Stimulated activated CD4-positive, alpha-beta T cell treated with anti-CD3 and anti-CD28 coated beads, Interleukin-12 subunit alpha, Interleukin-12 subunit beta, amount 100 ng/mL, for 24 hours (primary cell): ENCODE data around the gene TERB2.
"Not testable (repeated sequence)": the region's sequence is repeated elsewhere in the genome, so short reads cannot be mapped to it uniquely, and the experiment has no call there.

Experiments
- DNase-seq, 2 experiments: peaks; one replicate each; pipeline ENCODE4 v3.0.0-alpha.2; 2020; ENCODE audit warnings: low read depth in 2 of 2

Gene TERB2, protein sequence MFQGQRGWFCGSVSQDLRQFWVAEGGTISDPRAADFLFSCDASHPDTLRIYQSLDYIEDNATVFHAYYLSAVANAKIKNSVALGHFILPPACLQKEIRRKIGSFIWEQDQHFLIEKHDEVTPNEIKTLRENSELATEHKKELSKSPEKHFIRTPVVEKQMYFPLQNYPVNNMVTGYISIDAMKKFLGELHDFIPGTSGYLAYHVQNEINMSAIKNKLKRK

GRCh38 chr15:44956388-44956787 is at the start of gene TERB2:
TSS of gene TERB2 (plus strand) at chr15:44956687. CDS start at chr15:44956719, 32 bp downstream.
- DNase-seq = no peak

DNA sequence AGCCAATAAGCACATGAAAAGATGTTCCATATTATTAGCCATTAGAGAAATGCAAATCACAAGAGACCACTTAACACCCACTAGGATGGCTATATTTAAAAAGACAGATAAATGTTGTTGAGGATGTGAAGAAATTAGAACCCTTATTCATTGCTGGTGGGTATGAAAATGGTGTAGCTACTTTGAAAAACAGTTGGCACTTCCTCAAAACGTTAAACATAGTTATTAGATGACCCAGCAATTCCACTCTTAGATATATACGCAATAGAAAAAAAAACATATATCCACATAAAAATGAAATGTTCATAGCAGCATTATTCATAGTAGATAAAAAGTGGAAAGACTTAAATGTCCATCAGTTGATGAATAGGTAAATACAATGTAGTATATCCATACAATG is 47.1 kb upstream of the TERB2 start:
- no peak for DNase-seq

DNA sequence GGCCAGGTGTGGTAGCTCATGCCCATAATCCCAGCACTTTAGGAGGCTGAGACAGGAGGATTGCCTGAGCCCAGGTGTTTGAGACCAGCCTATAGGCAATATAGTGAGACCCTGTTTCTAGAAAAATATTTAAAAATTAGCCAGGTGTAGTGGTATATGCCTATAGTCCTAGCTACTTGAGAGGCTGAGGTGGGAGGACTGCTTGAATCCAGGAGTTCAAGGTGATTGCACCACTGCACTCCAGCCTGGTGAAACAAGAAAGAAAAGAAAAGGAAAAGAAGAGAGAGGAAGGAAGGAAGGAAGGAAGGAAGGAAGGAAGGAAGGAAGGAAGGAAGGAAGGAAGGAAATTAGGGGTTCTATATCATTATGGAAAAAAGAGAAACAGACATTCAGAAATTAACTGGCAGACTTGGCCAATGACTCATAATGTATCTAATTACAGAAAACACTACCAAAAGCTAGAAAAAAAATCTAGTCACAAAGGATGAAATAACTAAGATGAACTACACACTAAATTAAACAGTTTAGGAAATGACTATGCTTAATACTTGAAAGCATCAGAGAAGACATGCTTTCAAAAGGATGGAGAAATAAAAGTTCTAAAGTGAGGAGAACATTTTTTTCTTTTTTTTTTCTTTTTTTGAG is 45.4 kb upstream of the TERB2 start:
- no peak for DNase-seq

- DNase-seq = not testable (repeated sequence)
These were observed 44.3 kb upstream of the TERB2 start for GRCh38 chr15:44912186-44912585.

GRCh38 chr15:44912974-44913448 is 43.5 kb upstream of the TERB2 start:
- DNase-seq = not testable (repeated sequence)

GRCh38 chr15:44918136-44918535 is 38.4 kb upstream of the TERB2 start:
- DNase-seq = no peak

- not testable (repeated sequence) for DNase-seq
These were observed 27.8 kb upstream of the TERB2 start for GRCh38 chr15:44928658-44929057.

- not testable (repeated sequence) for DNase-seq
These were observed 26.2 kb upstream of the TERB2 start for GRCh38 chr15:44930283-44930682.

DNA sequence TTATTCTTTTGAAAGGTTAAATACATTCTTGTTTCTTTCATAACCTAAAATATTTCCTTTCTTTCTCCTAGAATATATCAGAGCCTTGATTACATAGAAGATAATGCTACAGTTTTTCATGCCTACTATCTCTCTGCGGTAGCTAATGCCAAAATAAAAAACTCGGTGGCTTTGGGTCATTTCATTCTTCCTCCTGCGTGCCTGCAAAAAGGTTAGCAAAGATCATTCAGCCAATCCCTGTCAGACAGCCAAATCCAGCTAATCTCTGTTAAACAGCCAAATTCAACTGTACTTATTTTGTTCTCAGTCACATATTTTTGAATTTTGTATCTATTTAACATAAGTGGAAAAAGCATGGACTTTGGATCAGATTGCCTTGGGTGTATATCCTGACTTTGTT is 1.8 kb downstream of the TERB2 start:
- DNase-seq = not testable (repeated sequence)

DNA sequence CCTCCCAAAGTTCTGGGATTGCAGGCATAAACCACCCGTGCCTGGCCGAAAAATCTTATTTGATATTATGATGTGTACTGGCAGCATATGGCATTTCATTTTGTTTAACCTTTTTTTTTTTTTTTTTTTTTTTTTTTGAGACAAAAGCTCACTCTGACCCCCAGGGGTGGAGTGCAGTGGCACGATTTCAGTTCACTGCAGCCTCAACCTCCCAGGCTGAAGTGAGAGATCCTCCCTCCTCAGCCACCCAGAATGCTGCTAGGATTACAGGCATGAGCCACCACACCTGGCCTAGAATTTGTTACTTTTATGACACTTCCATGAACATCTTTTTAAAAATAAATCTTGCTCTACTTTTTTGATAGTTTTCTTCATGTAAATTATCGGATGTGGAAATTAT is 12.0 kb downstream of the TERB2 start:
- no peak for DNase-seq

GRCh38 chr15:44971036-44971435 is 14.5 kb downstream of the TERB2 start:
- no peak for DNase-seq

- DNase-seq = not testable (repeated sequence)
These were observed 19.7 kb downstream of the TERB2 start for GRCh38 chr15:44976183-44976582.

- not testable (repeated sequence) for DNase-seq
These were observed 21.3 kb downstream of the TERB2 start for GRCh38 chr15:44977781-44978180.

DNA sequence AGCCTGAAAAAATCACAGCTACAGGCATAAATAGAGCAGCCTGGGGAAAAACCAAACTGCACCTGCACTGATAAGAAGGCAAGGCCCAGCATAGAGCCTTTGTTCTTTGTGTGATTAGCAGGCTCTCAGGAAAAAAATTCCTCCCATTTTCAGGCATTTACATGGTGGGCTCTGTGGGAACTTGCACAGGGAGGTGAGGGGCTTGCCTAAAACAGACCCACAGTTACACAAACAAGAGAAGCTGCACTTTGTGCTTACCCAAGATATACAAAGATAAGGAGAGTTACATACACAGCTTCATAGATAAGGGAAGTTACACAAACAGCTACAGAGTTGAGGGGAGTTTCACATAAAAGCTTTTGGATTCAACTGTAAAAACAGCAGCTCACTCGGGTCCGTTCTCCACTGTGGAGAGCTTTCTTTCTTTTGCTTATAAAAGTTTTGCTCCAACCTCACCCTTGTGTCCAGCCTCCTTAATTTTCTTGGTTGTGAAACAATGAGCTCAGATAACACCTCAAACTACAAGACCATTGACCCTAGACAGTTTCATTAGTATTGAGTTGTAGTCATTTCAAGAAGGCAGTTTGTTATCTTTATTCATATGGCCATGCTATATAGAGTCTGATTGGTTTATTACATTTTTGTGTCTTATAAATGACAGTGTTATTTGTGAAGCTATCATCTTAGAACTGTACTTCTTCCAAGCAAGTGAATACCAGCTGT is 23.3 kb downstream of the TERB2 start:
- DNase-seq = not testable (repeated sequence)

DNA sequence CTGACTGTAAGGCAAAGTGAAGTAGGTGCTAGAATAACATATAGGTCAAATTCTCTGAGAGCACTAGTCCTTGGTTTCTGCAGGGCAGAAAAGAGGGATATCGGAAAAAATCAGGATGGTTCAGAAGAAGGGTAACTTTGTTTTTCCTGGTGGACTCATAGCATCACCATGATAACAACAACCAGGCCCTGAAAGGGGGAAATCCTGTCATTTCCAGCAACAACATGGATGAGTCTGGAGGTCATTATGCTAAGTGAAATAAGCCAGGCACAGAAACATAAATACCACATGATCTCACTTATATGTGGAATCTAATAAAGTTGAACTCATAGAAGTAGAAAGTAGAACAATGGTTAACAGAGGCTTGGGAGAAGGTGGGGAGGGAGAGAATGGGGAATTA is 27.7 kb downstream of the TERB2 start:
- not testable (repeated sequence) for DNase-seq

DNA sequence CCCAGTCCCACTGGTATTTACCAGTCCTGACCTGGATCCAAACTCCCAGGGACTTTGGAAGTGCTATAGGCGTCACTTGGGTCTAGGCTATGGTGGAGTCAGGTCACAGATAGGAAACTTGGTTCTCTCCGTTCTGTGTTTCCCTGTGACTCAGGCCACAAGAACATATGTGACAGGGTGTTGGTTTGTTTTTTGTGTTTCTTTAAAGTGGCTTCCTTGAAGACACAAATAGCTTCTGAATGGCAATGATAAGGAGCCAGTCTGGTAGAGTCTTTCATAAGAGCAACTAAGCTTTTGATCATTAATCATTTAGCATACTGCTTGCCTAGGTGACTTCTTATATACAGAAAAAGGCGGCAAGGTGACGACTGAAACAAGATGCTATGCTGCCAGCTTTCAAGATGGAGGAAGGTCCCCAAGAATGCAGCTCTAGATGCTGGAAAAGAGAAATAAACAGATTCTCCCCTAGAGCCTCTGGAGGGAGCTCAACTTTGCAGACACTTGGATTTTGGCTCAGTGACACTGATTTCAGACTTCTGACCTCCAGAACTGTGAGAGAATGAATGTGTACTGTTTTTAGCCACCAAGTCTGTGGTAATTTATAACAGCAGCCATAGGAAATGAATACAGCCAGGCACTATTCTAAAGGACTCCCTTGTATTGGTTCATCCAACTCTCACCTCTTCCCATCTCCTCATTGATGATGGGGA is 30.0 kb downstream of the TERB2 start:
- DNase-seq = not testable (repeated sequence)

- not testable (repeated sequence) for DNase-seq
These were observed 31.2 kb downstream of the TERB2 start for GRCh38 chr15:44987711-44988110.

DNA sequence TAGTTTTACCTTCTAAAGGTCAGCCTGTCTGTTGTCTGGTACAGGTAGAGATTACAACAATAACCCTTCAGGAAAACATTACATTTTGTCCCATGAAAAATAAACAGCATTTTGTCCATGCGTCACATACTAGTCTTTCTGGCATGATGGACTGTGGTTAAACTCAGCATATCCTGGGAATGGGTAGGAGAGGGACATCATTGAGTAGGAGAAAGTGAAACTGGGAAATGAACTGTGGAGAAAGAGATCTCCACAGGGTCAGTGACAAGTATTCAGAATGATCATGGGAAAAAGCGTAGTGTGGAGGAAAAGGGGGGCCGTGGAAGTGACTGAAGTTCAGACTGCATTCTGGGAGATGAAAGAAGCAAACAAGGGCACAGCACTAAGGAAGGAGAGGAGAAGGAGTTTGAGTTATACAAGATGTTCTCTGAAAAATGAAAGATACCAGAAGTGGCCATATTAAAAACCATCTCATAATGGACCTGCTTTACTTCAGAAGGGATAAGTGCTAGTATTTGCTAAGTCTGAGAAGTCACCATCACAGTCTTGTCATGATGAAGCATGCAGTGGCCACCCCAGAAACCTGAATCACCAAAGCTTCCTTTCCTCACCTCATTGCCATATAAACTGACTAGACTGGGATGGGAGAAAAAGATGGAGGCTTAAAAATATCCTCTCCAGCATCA is 31.8 kb downstream of the TERB2 start:
- DNase-seq = not testable (repeated sequence)

GRCh38 chr15:44988870-44989219 is 32.4 kb downstream of the TERB2 start:
- not testable (repeated sequence) for DNase-seq

- not testable (repeated sequence) for DNase-seq
These were observed 41.1 kb downstream of the TERB2 start for GRCh38 chr15:44997632-44998031.

DNA sequence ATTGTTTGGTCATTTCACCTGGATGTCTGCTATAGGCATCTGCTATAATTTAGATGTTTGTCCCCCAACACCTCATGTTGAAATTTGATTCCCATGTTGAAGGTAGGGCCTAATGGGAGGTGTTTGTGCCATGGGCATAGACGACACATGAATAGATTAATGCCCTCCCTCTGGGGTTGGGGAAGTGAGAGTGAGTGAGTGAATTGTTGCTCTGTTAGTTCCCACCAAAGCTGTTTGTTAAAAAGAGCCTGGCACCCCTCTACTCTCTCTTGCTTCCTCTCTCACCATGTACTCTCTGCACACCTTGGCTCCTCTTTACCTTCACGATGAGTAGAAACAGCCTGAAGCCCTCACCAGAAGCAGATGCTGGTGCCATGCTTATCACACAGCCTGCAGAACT is 42.6 kb downstream of the TERB2 start:
- DNase-seq = no peak
